OCI-LY3 (cell line): ENCODE data around the gene TMEM260.

Experiments
- EZH2phosphoT487 ChIP-seq: fragments of 200-600 bp; shearing (Covaris generic); IDR thresholded peaks from 2 replicates; pipeline ENCODE4 v1.6.1; 2018; ENCODE audit warnings: antibody characterized with exemption, mixed run types, low read depth
- TF ChIP-seq, protein P1 (sequence below): fragments of 200-600, 300-600 bp; sonication (generic); IDR thresholded peaks from 2 replicates; pipeline ENCODE4 v1.5.1; 2014; ENCODE audit warnings: antibody characterized with exemption, low read length, low read depth

DNA sequence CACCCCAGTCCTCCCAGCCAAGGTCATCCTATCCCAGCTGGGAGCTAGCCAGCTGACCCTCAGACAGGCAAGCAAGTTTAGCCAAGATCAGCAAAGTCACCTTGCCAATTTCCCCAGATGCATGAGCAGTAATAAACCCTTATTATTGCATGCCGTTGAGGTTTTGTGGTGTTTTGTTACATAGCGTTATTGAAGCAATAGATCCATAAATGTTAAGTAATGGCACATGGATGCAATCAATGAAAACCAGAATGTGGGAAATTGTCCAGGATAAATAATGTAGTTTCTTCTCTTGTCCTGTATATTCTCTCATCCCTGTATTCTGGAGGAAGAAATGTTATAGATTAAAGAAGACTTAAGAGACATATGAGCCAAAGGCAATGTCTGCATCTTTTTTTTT lies 18.0 kb upstream of the TMEM260 start:
- TF ChIP-seq, protein P1, sequence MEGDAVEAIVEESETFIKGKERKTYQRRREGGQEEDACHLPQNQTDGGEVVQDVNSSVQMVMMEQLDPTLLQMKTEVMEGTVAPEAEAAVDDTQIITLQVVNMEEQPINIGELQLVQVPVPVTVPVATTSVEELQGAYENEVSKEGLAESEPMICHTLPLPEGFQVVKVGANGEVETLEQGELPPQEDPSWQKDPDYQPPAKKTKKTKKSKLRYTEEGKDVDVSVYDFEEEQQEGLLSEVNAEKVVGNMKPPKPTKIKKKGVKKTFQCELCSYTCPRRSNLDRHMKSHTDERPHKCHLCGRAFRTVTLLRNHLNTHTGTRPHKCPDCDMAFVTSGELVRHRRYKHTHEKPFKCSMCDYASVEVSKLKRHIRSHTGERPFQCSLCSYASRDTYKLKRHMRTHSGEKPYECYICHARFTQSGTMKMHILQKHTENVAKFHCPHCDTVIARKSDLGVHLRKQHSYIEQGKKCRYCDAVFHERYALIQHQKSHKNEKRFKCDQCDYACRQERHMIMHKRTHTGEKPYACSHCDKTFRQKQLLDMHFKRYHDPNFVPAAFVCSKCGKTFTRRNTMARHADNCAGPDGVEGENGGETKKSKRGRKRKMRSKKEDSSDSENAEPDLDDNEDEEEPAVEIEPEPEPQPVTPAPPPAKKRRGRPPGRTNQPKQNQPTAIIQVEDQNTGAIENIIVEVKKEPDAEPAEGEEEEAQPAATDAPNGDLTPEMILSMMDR, result no peak
- no peak for TF ChIP-seq EZH2phosphoT487
